ENCODE measurements around the gene WNT2B.

DNA sequence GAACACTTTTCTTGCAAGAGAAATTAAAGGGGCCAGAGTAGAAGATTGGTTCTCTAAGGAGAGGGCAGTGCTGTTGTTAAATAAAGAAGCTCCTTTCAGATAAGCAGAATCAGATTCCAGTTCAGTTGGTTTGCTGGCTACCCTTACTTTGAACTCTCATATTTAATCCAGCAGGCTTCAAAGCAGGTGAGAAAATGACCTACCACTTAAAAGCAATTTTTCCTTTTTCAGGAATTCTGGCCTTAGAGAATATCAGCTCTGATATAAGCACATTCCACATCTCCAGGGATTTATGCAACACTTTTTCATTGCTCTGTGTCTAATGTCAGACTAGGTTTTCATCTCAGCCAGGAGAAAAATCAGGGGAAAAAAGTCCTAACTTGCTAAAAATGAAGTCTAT, 28.7 kb downstream of the WNT2B start:
- TF ChIP-seq, protein P1, sequence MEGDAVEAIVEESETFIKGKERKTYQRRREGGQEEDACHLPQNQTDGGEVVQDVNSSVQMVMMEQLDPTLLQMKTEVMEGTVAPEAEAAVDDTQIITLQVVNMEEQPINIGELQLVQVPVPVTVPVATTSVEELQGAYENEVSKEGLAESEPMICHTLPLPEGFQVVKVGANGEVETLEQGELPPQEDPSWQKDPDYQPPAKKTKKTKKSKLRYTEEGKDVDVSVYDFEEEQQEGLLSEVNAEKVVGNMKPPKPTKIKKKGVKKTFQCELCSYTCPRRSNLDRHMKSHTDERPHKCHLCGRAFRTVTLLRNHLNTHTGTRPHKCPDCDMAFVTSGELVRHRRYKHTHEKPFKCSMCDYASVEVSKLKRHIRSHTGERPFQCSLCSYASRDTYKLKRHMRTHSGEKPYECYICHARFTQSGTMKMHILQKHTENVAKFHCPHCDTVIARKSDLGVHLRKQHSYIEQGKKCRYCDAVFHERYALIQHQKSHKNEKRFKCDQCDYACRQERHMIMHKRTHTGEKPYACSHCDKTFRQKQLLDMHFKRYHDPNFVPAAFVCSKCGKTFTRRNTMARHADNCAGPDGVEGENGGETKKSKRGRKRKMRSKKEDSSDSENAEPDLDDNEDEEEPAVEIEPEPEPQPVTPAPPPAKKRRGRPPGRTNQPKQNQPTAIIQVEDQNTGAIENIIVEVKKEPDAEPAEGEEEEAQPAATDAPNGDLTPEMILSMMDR (IDR thresholded peaks at IDR 0.05) = no peak
- TF ChIP-seq POLR2A (IDR thresholded peaks at IDR 0.05) = no peak
